ENCODE measurements around the gene INPP5K.
"Not testable (repeated sequence)": the region's sequence is repeated elsewhere in the genome, so short reads cannot be mapped to it uniquely, and the experiment has no call there.

The INPP5K gene

DNA sequence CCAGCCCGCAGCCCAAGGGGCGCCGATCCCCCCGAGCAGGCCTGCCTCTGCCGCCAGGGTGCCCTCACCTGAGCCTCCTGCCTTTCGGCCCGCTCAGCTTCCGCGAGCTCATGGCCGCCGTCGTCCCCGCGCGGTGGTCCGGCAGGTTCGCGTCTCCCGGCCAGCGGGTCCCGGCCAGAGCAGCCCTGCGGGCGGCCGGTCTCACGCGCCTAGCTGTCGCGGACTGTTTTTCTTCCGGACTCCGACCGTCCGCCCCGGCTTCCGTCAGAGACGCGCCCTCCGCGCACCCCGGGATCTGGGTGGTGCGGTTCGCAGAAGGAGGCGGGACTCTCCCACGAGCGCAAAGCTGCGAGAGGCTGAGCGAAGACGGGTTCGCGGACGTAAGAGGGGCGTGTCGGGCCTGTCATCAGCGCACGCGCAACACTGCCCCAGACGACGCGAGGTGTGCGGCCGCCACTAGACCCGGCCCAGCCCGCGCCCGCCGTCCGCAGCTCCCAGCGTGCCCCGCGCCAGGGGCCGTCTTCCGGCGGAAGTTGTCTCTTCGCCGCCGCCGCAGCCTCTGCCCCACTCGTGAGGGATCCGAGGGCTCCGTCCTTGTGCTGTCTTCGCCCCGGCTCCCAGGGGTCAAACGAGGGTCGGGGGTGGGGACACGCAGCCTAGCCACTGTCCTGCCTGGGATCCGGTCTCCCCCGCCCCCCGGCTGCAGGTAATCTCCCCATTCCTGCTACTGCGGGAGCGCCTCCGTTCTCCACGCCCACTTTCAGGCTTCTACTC, at the start of gene INPP5K:
TSS of gene INPP5K (minus strand) at position 225 of the 774 bp plus-strand sequence. CDS start at position 112, 113 bp downstream.
- peak; percentile 82 for DNase-seq

DNA sequence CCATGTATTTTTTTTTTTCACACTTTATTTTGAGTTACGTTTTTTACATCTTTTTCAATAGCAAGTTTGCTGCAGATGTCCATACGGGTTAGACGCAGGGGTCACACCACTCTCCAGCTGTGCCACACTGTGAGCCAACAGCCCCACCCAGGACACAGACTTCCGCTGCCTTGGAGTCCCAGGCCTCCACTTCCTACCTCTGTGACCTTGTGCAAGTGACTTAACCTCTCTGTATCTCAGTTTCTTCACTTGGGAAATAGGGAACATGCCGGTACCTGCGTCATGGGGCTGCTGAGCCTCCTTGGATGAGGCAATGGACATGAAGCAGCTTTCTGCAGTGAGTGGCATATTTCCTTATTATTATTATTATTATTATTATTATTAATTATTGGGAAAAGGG, 49.5 kb upstream of the INPP5K start:
- DNase-seq, result no peak

DNA sequence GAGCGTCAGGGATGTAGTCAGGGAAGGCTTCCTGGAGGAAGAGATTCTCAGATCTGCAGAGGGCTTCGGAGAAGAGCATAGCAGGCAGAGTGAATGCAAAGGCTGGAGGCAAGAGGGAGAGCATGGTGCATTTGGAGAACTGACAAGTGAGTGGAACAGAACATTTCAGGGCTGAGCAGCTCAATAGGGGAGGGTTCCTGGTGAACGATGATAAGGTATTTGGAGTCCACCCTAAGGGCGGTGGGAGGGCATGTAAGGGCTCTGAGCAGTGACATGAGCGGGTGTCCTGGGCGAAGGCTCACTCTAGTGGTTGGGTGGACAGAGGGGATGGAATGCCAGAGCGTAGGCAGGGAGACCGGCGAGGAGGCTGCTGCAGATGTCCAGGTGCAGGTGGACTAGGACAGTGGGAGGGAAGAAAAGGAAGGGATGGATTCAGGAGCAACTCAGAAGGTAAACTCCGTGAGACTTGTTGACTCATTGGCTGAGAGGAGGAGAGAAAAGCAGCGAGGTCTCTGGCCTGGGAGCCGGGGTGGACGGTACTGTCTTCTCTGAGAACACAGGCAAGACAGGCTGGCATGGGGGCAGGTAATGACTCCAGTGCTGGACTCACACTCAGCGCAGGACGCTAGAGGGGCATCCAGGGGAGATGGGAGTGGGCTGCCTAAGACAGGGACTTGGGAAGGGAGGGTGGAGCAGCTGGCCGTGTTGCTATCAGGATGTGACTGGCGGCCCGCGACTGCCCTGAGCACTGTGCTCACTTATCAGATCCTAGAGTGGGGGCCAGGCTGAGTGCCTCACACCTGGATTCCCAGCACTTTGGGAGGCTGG, 47.6 kb upstream of the INPP5K start:
- DNase-seq, result no peak

GRCh38 chr17:1563471-1563785, 47.0 kb upstream of the INPP5K start:
- DNase-seq, result not testable (repeated sequence)

DNA sequence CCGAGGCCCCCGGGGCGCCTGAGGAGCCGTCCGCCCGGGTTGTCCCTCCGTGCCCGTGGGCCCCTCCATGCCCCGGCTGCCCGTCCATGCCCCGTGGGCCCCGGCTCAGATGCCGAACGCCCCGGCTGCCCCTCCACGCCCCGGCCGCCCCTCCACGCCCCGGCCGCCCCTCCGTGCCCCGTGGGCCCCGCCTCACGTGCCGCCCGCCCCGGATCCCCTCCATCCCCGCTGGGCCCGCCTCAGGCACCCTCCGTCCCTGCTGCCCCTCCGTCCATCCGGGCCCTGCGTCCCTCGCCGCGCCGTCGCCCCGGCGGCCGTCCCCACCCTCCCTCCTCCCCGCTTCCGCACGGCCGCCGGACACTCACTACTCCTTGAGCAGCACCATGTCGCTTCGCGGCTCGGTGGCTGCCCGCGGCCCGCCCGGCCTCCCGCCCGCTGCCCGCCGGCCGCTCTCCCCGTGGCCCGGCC, 45.8 kb upstream of the INPP5K start:
- DNase-seq, result no peak

DNA sequence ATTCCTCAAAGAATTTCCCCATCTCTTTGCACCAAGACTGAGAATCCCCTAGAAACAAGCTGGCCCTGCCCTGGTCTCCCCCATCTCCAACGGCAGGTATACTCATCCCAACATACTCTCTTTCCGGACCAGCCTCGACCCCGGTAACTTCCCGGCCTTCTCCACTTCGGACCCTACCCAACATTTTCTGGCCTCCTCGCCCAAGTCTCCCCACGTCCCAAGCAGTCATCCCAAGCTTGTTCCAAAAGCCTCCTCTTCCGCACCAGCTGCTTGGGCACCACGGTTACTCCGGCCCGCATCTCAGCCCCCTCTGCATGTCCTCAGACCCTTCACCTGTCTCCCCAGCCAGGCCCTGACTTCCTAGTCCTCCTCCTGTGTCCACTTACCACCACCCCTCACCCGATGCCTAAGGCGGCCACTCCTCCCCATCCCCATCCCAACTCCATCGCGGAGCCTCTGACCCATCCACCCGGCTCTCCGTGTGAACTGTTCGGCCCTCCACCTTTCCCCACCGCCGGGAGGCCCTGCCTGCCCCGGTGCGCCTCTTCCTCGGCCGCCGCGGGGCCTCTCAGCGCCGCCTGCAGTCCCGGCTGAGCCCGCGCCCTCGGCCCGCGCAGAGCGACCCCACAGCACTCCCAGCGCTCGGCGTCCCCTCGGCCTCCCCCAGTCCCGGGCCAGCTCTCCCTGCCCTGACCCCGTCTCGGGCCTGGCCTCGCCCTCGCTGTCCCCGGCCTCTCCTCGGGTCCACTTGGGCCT, 45.2 kb upstream of the INPP5K start:
- no peak for DNase-seq

GRCh38 chr17:1560858-1561355, 44.5 kb upstream of the INPP5K start:
- DNase-seq, result no peak

DNA sequence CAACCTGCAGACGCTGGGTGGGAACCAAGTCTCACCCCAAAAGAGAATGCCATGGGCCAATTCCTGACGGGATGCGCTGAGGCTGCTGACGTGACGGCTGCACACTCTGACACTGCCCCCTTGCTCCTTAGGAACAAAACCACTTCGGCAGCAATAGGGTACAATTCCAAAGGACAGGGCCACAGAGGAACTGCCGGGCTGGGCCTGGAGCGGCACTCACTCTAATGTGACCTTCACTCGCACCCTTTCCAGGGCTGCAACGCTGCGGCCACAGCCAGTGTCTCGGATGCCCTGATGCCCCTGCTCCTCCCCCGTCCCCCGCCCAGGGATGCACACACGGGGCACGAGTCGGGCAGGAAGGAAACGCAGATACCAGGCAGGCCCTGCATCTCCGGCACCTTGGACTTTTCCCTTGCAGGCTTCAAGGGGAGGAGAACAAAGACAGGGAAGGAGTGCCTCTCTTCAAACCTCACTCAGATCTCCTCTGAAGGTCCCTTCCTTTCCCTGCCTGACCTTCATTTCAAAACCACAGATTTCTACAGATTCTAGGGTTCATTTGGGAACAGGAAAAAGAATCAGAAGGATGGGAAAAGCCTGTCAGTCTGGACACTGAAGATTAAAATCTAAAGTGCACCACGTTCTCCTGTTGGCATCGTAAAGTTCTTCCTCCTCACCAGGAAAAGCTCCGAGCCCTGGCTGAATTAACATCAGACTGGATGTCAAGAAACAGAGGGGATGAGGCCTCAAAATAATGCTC, 43.9 kb upstream of the INPP5K start:
- no peak for DNase-seq

- DNase-seq, result no peak
These were observed 42.9 kb upstream of the INPP5K start for GRCh38 chr17:1559047-1560043.

DNA sequence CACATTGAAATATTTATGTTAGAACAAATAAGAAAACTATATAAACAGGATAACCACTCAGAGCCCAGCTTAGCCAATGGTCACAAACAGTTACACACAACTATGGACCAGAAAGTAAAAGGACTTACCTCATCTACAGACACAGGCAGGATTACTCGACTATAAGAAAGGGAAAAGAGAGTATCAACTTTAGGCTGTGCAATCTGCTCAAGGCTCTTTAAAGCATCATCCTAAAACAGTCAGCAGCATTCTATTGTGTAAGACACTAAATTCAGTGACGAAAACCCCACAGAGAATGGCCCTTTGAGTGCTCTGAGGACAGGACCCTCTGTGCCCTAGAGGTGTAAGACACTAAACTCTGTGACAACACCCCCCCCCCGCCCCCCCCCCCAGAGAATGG, 42.0 kb upstream of the INPP5K start:
- no peak for DNase-seq

DNA sequence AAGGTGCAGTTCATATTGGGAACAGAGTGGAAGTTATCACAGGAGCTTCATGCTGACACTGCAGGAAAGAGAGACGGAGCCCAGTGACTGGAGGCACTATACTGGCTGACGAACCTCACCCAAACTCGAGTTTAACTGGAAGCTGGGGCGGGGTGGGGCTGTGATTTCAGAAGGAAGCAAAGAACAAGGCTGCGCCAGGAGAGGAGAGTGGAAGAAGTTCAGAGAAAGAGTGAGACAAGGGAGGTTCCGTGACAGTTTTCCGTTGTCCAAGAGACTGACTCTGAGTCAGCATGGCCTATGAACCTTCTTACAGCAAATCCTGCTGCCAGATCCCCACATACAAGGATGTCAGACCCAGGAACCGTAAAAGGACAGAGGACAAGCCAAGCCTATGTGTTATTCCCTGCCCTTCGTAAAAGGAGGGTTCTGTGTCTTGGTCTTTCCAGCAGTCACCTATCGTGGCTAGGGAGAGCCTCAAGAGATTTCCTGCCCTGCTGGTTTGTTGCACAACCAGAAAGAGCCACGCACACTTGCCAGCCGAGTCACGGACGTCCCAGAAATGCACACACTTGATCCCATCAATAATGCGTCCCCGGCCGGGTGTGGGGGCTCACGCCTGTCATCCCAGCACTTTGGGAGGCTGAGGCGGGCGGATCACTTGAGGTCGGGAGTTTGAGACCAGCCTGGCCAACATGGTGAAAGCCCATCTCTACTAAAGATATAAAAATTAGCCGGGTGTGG, 41.1 kb upstream of the INPP5K start:
- no peak for DNase-seq

- DNase-seq, result no peak
These were observed 39.4 kb upstream of the INPP5K start for GRCh38 chr17:1555651-1556471.

GRCh38 chr17:1554751-1555540, 38.5 kb upstream of the INPP5K start:
- no peak for DNase-seq

DNA sequence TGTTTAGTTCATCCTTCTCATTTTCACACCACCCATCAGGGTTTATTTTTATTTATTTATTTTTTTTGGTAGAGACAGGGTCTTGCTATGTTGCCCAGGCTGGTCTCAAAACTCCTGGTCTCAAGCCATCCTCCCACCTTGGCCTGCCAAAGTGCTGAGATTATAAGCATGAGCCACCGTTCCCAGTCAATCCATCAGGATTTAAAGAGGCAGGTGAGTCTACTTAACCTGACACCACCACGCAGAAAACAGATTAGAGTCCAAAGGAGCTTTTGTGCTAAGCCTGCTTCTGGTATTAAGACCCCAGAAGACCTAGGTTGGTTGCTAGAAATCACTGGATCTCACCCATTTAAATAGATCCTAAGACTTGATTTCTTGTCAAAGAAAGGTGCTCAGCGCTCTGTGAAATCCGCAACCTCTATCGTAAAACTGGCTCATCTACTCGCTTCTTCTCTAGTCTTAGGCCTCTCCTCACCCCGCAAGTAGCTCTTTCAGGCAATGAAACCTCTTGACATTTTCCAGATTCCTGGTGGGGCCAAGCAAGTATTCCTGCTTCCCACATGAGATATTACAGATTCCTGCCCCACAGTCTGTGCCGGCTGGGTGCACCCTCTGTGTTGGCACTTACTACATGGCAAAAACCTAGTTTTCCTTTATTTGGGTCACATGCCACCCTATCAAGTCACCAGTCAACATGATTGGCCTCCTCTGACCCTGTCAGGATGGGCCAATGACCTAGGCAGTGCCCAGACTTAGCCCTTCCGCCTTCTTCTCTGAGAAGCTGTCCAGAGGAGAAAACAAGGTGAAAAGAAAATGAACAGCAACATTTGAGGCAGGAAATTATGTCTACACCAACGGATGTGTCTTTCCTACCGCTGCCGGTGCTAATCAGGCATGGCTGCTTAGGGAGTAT, 37.2 kb upstream of the INPP5K start:
- DNase-seq, result no peak

- DNase-seq, result no peak
These were observed 36.5 kb upstream of the INPP5K start for GRCh38 chr17:1552932-1553331.

DNA sequence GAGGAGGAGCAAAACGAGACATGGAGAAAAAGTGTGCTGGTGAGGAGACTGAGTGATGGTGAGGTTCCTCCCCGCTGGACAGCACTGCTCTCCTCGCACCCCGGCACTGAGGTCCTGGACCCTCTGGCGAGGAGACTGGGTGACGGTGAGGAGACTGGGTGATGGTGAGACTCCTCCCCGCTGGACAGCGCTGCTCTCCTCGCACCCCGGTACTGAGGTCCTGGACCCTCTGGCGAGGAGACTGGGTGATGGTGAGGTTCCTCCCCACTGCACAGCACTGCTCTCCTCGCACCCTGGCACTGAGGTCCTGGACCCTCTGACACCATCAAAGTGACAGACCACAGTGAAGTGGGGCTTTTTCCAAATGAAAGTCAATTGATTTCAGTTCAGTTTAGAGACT, 35.3 kb upstream of the INPP5K start:
- DNase-seq, result no peak

DNA sequence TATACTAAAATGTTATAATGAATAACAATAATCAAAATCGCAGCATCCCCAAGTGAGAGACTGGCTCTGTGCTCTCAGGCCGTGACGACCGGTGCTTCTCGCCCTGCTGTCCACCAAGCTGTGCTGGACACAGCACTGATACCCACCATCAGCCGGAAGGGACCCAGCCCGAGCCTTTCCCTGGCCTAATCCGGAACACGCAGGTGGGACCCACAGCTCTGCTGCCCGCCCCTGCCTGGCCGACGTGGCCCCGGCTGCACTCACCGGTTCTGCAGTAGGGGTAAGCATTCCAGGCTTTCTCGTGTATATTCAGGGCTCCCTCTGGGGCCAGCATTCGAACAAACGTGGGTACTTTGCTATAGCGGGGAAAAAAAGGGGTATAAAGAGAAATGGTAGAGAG, 31.6 kb upstream of the INPP5K start:
- DNase-seq, result no peak
